BJ (cell line): ENCODE measurements around the gene HDAC9. TPM values are rescaled to one million over a fixed set of nuclear protein-coding genes. Genes with fewer than 3 reads are reported as not detected.

ENCODE experiments used
- CTCF ChIA-PET: fragments of 350-600 bp; formaldehyde crosslinking; extraction: SDS; loops from one replicate; lab custom pipeline; 2021; ENCODE audit warnings: antibody characterized with exemption, inconsistent platforms; lab: Yijun Ruan, JAX
- POLR2A ChIA-PET: fragments of 300-600 bp; sonication (Branson Sonifier 250); formaldehyde crosslinking; extraction: SDS; loops from one replicate; lab custom pipeline; 2021; ENCODE audit warnings: antibody characterized with exemption; lab: Charles Lee
- DNase-seq: peaks from one replicate; pipeline ENCODE4 v3.0.0-alpha.2; 2011; ENCODE audit warnings: low read depth
- H3K27me3 ChIP-seq: 2 replicates; pipeline ENCODE4 v1.6.0; 2011; ENCODE audit warnings: low read length; ENCODE audit not compliant: control insufficient read depth, insufficient read depth
- H3K36me3 ChIP-seq: 2 replicates; pipeline ENCODE4 v1.5.1; 2011; ENCODE audit warnings: low read length; ENCODE audit not compliant: control insufficient read depth, insufficient read depth
- H3K4me3 ChIP-seq: 2 replicates; pipeline ENCODE4 v1.5.1; 2011; ENCODE audit warnings: low read depth, mild to moderate bottlenecking, control low read depth, low read length
- polyA plus RNA-seq: library from polyadenylated mRNA; depleted of rRNA; stranded (reverse); fragments of >200 nt; gene quantifications from 2 replicates; pipeline ENCODE4 v1.2.3, GENCODE V29; 2011
- TF ChIP-seq, protein P1 (sequence below): IDR thresholded peaks from 2 replicates; pipeline ENCODE4 v1.5.1; 2011; ENCODE audit warnings: low read depth, mild to moderate bottlenecking, control low read depth, inconsistent platforms, low read length, moderate library complexity; ENCODE audit not compliant: insufficient read depth

HDAC9 gene
- polyA plus RNA-seq, 1 experiment = 14.7 TPM

DNA sequence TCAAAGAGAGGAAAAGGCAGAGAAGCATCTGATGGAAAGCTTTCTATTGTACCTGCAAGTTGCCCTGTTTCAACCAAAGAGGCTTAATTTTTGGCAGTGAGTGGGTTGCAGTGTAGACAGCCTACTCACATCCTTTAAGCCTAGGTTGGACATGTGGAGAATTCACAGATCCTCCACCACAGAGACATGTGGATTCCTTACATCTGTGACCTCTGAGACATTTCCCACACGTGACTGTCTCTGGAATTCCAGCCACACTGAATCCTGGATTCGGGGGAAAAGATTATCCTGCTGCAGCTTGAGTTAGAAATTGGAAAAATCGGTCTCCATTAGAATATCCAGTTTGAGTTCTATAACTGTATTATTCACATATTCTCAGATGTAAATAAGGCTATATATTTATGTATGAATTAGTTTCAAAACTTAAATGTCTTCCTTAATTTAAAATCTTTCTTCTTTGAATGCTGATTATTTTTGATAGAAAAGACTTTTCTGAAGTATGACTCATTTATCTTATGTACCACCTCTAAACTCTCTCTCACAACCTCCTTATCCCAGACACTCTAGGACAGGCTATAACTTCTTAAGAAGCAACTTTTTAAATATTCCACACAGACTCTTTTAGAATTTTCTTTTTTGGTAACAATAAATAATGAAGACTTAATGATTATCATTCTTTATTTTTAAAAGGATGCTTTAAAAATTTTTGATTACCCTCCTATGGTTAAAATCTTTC lies 498.6 kb downstream of the HDAC9 start:
- DNase-seq = no peak
- TF ChIP-seq, protein P1, sequence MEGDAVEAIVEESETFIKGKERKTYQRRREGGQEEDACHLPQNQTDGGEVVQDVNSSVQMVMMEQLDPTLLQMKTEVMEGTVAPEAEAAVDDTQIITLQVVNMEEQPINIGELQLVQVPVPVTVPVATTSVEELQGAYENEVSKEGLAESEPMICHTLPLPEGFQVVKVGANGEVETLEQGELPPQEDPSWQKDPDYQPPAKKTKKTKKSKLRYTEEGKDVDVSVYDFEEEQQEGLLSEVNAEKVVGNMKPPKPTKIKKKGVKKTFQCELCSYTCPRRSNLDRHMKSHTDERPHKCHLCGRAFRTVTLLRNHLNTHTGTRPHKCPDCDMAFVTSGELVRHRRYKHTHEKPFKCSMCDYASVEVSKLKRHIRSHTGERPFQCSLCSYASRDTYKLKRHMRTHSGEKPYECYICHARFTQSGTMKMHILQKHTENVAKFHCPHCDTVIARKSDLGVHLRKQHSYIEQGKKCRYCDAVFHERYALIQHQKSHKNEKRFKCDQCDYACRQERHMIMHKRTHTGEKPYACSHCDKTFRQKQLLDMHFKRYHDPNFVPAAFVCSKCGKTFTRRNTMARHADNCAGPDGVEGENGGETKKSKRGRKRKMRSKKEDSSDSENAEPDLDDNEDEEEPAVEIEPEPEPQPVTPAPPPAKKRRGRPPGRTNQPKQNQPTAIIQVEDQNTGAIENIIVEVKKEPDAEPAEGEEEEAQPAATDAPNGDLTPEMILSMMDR = no peak
- ChIA-PET POLR2A (interaction anchor here (0.6 kb wide), 1 partner anchor 21 kb away, joined by 4 read pairs; no protein-coding TSS in a partner anchor), CTCF (interaction anchor here (0.7 to 1.0 kb wide), 3 partner anchors 47 to 190 kb away, joined by 3 read pairs; no protein-coding TSS in a partner anchor)
- no peak overlapping the region for H3K4me3 ChIP-seq
- no peaks in the 10 kb centered on the region for H3K36me3 ChIP-seq
- H3K27me3 ChIP-seq = no peaks in the 10 kb centered on the region

- POLR2A ChIA-PET = no interaction called here
- CTCF ChIA-PET = interaction anchor here (0.7 to 1.0 kb wide), 2 partner anchors 14 to 329 kb away, joined by 3 read pairs; no protein-coding TSS in a partner anchor
- TF ChIP-seq, protein P1 = no peak
- no peaks in the 10 kb centered on the region for H3K27me3 ChIP-seq
- no peaks in the 10 kb centered on the region for H3K36me3 ChIP-seq
- no peak for DNase-seq
- no peak overlapping the region for H3K4me3 ChIP-seq
Observed at GRCh38 chr7:18995270-18995671, 499.7 kb downstream of the HDAC9 start.

DNA sequence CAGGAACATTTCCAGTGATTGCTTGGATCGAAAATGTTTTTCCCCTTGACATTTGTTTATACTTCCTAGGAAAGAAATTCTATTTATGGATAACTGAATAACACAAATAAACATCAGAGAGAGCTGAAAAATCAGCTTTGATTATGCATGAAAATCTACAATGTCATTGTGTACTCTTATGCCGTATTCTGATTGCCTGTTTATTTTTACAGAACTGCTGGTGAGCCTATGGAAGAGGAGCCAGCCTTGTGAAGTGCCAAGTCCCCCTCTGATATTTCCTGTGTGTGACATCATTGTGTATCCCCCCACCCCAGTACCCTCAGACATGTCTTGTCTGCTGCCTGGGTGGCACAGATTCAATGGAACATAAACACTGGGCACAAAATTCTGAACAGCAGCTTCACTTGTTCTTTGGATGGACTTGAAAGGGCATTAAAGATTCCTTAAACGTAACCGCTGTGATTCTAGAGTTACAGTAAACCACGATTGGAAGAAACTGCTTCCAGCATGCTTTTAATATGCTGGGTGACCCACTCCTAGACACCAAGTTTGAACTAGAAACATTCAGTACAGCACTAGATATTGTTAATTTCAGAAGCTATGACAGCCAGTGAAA lies 500.4 kb downstream of the HDAC9 start:
- DNase-seq = no peak
- no peaks in the 10 kb centered on the region for H3K27me3 ChIP-seq
- TF ChIP-seq, protein P1 = no peak
- ChIA-PET POLR2A (no interaction called here), CTCF (interaction anchor here (0.7 to 1.0 kb wide), 2 partner anchors 15 to 330 kb away, joined by 3 read pairs; no protein-coding TSS in a partner anchor)
- no peaks in the 10 kb centered on the region for H3K36me3 ChIP-seq
- no peak overlapping the region for H3K4me3 ChIP-seq

GRCh38 chr7:18996583-18996982 lies 501.0 kb downstream of the HDAC9 start:
- H3K27me3 ChIP-seq = no peaks in the 10 kb centered on the region
- no peaks in the 10 kb centered on the region for H3K36me3 ChIP-seq
- TF ChIP-seq, protein P1 = no peak
- CTCF ChIA-PET = no interaction called here
- POLR2A ChIA-PET = no interaction called here
- no peak overlapping the region for H3K4me3 ChIP-seq
- no peak for DNase-seq

- Histone ChIP-seq H3K27me3 (no peaks in the 10 kb centered on the region), H3K4me3 (no peak overlapping the region), H3K36me3 (no peaks in the 10 kb centered on the region)
- DNase-seq = no peak
- TF ChIP-seq, protein P1 = no peak
- CTCF ChIA-PET = no interaction called here
- POLR2A ChIA-PET = no interaction called here
Observed at GRCh38 chr7:18997477-18998150, 502.1 kb downstream of the HDAC9 start.
